GM18951 (cell line): ENCODE data around the gene BPHL.
"Not testable (repeated sequence)": the region's sequence is repeated elsewhere in the genome, so short reads cannot be mapped to it uniquely, and the experiment has no call there.

Source experiments
- POLR2A ChIP-seq: IDR thresholded peaks from 4 replicates; pipeline ENCODE4 v1.6.1; 2011; ENCODE audit warnings: mild to moderate bottlenecking; ENCODE audit not compliant: insufficient read length, insufficient read depth; ENCODE audit errors: extremely low read depth
- in situ Hi-C: fragments of 300-500 bp; cut with MboI; formaldehyde crosslinking; loops from one replicate; pipeline ENCODE4 v1.12.0; 2022; ENCODE audit warnings: low sequenced_read_pairs, mixed read lengths, inconsistent platforms; ENCODE audit not compliant: unreplicated experiment

BPHL gene

GRCh38 chr6:3194535-3195419 lies 76.3 kb downstream of the BPHL start:
- no peak for TF ChIP-seq POLR2A
- in situ Hi-C loops = no loop called here

- no peak for TF ChIP-seq POLR2A
- in situ Hi-C loops = no loop called here
These were observed 76.8 kb downstream of the BPHL start for GRCh38 chr6:3195420-3195694.

GRCh38 chr6:3195695-3196497 lies 77.4 kb downstream of the BPHL start:
- in situ Hi-C loops = no loop called here
- TF ChIP-seq POLR2A = no peak

- in situ Hi-C loops = no loop called here
- no peak for TF ChIP-seq POLR2A
These were observed 78.3 kb downstream of the BPHL start for GRCh38 chr6:3196770-3197169.

GRCh38 chr6:3197734-3198133 lies 79.2 kb downstream of the BPHL start:
- in situ Hi-C loops = not testable (repeated sequence)

GRCh38 chr6:3199382-3199781 lies 80.9 kb downstream of the BPHL start:
- in situ Hi-C loops = no loop called here

GRCh38 chr6:3200682-3201081 lies 82.2 kb downstream of the BPHL start:
- in situ Hi-C loops = no loop called here
- TF ChIP-seq POLR2A = no peak

More at GRCh38 chr6:3199382-3199781, 80.9 kb downstream of the BPHL start:
- TF ChIP-seq POLR2A = no peak

GRCh38 chr6:3201388-3201787 lies 82.9 kb downstream of the BPHL start:
- no peak for TF ChIP-seq POLR2A
- in situ Hi-C loops = no loop called here
